ENCODE data around the gene DPY19L1. TPM values are rescaled to one million over a fixed set of nuclear protein-coding genes. Genes with fewer than 3 reads are reported as not detected.

Gene DPY19L1
- total RNA-seq, 1 donor: 27.1 TPM

GRCh38 chr7:35029311-35029710 lies 8.0 kb downstream of the DPY19L1 start:
- Histone ChIP-seq H3K79me2 (ENCODE audit: insufficient read depth, low read length) (peaks cover 69% of the 10 kb centered on the region), H3K27ac (ENCODE audit: low read depth, low read length) (no peak overlapping the region), H3K4me2 (ENCODE audit: insufficient read depth, low read length) (no peak overlapping the region), H3K36me3 (ENCODE audit: insufficient read depth, low read length) (no peaks in the 10 kb centered on the region), H3K9me3 (ENCODE audit: low read depth, low read length) (no peaks in the 10 kb centered on the region), H3K4me3 (ENCODE audit: insufficient read depth, low read length) (no peak overlapping the region), H2AFZ (ENCODE audit: low read length) (no peak overlapping the region), H4K20me1 (ENCODE audit: insufficient read depth, low read length) (peaks cover 28% of the 10 kb centered on the region), H3K4me1 (ENCODE audit: insufficient read depth, low read length) (peaks cover 7% of the 10 kb centered on the region), H3K27me3 (ENCODE audit: insufficient read depth, low read length) (no peaks in the 10 kb centered on the region)
- no peak for TF ChIP-seq CTCF (IDR thresholded peaks at IDR 0.05; ENCODE audit: extremely low read depth, low read depth, low read length)
- peak; percentile 50 for DNase-seq (ENCODE audit: insufficient read length, low spot score, missing footprints)

- H3K4me2 ChIP-seq (ENCODE audit: insufficient read depth, low read length): no peak overlapping the region
- peaks cover 23% of the 10 kb centered on the region for H4K20me1 ChIP-seq (ENCODE audit: insufficient read depth, low read length)
- peaks cover 7% of the 10 kb centered on the region for H3K4me1 ChIP-seq (ENCODE audit: insufficient read depth, low read length)
- no peak for DNase-seq (ENCODE audit: insufficient read length, low spot score, missing footprints)
- H3K27ac ChIP-seq (ENCODE audit: low read depth, low read length): no peak overlapping the region
- H3K36me3 ChIP-seq (ENCODE audit: insufficient read depth, low read length): no peaks in the 10 kb centered on the region
- no peaks in the 10 kb centered on the region for H3K9me3 ChIP-seq (ENCODE audit: low read depth, low read length)
- no peak overlapping the region for H2AFZ ChIP-seq (ENCODE audit: low read length)
- no peak overlapping the region for H3K4me3 ChIP-seq (ENCODE audit: insufficient read depth, low read length)
- no peak for TF ChIP-seq CTCF (IDR thresholded peaks at IDR 0.05; ENCODE audit: extremely low read depth, low read depth, low read length)
- H3K27me3 ChIP-seq (ENCODE audit: insufficient read depth, low read length): no peaks in the 10 kb centered on the region
- peaks cover 56% of the 10 kb centered on the region for H3K79me2 ChIP-seq (ENCODE audit: insufficient read depth, low read length)
These were observed 11.1 kb downstream of the DPY19L1 start for GRCh38 chr7:35026150-35026549.

- Histone ChIP-seq H3K27me3 (ENCODE audit: insufficient read depth, low read length) (no peaks in the 10 kb centered on the region), H3K79me2 (ENCODE audit: insufficient read depth, low read length) (peaks cover 56% of the 10 kb centered on the region), H4K20me1 (ENCODE audit: insufficient read depth, low read length) (peaks cover 25% of the 10 kb centered on the region), H3K4me3 (ENCODE audit: insufficient read depth, low read length) (no peak overlapping the region), H2AFZ (ENCODE audit: low read length) (no peak overlapping the region), H3K27ac (ENCODE audit: low read depth, low read length) (no peak overlapping the region), H3K4me1 (ENCODE audit: insufficient read depth, low read length) (peaks cover 7% of the 10 kb centered on the region), H3K9me3 (ENCODE audit: low read depth, low read length) (no peaks in the 10 kb centered on the region), H3K4me2 (ENCODE audit: insufficient read depth, low read length) (no peak overlapping the region), H3K36me3 (ENCODE audit: insufficient read depth, low read length) (no peaks in the 10 kb centered on the region)
- DNase-seq (ENCODE audit: insufficient read length, low spot score, missing footprints): no peak
- TF ChIP-seq CTCF (IDR thresholded peaks at IDR 0.05; ENCODE audit: extremely low read depth, low read depth, low read length): no peak
These were observed 11.9 kb downstream of the DPY19L1 start for GRCh38 chr7:35025369-35025870.

- Histone ChIP-seq H4K20me1 (ENCODE audit: insufficient read depth, low read length) (peaks cover 22% of the 10 kb centered on the region), H3K36me3 (ENCODE audit: insufficient read depth, low read length) (no peaks in the 10 kb centered on the region), H3K9me3 (ENCODE audit: low read depth, low read length) (no peaks in the 10 kb centered on the region), H3K27ac (ENCODE audit: low read depth, low read length) (no peak overlapping the region), H3K4me3 (ENCODE audit: insufficient read depth, low read length) (no peak overlapping the region), H2AFZ (ENCODE audit: low read length) (no peak overlapping the region), H3K4me2 (ENCODE audit: insufficient read depth, low read length) (no peak overlapping the region), H3K4me1 (ENCODE audit: insufficient read depth, low read length) (peaks cover 7% of the 10 kb centered on the region), H3K27me3 (ENCODE audit: insufficient read depth, low read length) (no peaks in the 10 kb centered on the region), H3K79me2 (ENCODE audit: insufficient read depth, low read length) (peaks cover 46% of the 10 kb centered on the region)
- no peak for DNase-seq (ENCODE audit: insufficient read length, low spot score, missing footprints)
- no peak for TF ChIP-seq CTCF (IDR thresholded peaks at IDR 0.05; ENCODE audit: extremely low read depth, low read depth, low read length)
These were observed 13.0 kb downstream of the DPY19L1 start for GRCh38 chr7:35024298-35024697.
